IMR-90 (cell line): ENCODE measurements around the gene ADAMTS17.

Experiments
- RAD21 ChIP-seq: IDR thresholded peaks from 2 replicates; pipeline ENCODE4 v1.6.1; 2012; ENCODE audit warnings: low read length, improper control_type of control experiment
- RCOR1 ChIP-seq: IDR thresholded peaks from 2 replicates; pipeline ENCODE4 v1.6.1; 2012; ENCODE audit warnings: mild to moderate bottlenecking, low read length, improper control_type of control experiment; ENCODE audit not compliant: insufficient replicate concordance
- TF ChIP-seq, protein P1 (sequence below): fragments of 150-350 bp; IDR thresholded peaks from 2 replicates; pipeline ENCODE4 v1.6.1; 2017; ENCODE audit warnings: mild to moderate bottlenecking, antibody characterized with exemption, low read length, low read depth
- TF ChIP-seq, protein P2 (sequence below): conservative IDR thresholded peaks from 2 replicates; pipeline ENCODE4 v1.5.1; 2012; ENCODE audit warnings: mild to moderate bottlenecking, low read depth, low read length, improper control_type of control experiment

DNA sequence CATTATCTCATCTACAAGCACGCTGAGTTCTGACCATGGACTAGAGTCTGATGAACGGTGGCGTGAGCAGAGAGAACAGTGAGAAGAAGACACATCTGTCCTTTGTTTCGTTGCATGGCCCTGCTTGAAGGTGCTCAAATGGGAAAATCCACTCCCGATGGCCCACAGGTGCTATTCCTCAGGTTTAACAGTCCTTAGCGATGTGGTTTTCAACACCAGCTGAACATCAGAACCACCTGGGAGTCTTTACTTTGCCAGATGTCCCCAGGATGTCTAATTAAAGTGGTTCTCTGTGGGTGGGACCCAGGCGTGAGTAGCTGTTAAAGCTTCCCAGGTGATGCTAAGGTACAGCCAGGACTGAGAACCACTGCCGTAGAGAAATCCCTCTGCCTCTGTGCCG, 13.0 kb downstream of the ADAMTS17 start:
- TF ChIP-seq, protein P1, sequence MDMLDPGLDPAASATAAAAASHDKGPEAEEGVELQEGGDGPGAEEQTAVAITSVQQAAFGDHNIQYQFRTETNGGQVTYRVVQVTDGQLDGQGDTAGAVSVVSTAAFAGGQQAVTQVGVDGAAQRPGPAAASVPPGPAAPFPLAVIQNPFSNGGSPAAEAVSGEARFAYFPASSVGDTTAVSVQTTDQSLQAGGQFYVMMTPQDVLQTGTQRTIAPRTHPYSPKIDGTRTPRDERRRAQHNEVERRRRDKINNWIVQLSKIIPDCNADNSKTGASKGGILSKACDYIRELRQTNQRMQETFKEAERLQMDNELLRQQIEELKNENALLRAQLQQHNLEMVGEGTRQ = no peak
- TF ChIP-seq, protein P2, sequence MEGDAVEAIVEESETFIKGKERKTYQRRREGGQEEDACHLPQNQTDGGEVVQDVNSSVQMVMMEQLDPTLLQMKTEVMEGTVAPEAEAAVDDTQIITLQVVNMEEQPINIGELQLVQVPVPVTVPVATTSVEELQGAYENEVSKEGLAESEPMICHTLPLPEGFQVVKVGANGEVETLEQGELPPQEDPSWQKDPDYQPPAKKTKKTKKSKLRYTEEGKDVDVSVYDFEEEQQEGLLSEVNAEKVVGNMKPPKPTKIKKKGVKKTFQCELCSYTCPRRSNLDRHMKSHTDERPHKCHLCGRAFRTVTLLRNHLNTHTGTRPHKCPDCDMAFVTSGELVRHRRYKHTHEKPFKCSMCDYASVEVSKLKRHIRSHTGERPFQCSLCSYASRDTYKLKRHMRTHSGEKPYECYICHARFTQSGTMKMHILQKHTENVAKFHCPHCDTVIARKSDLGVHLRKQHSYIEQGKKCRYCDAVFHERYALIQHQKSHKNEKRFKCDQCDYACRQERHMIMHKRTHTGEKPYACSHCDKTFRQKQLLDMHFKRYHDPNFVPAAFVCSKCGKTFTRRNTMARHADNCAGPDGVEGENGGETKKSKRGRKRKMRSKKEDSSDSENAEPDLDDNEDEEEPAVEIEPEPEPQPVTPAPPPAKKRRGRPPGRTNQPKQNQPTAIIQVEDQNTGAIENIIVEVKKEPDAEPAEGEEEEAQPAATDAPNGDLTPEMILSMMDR = no peak
- no peak for TF ChIP-seq RCOR1
- TF ChIP-seq RAD21 = no peak
